H9 (cell line): Measurements from ENCODE around the gene FFAR3. TPM values are rescaled to one million over a fixed set of nuclear protein-coding genes. Genes with fewer than 3 reads are reported as not detected.
A peak's percentile ranks its signal among the peaks of the same experiment; 100 is the strongest.

ENCODE experiments used
- DNase-seq: peaks from one replicate; pipeline ENCODE4 v3.0.0-alpha.2; 2017
- H2AFZ ChIP-seq: one replicate; pipeline ENCODE4 v1.6.1; 2013; ENCODE audit warnings: mild to moderate bottlenecking, low read length, control low read depth, moderate library complexity
- H2AK5ac ChIP-seq: 2 replicates; pipeline ENCODE4 v1.6.1; 2013; ENCODE audit warnings: low read length, control low read depth, mixed read lengths; ENCODE audit not compliant: insufficient read length
- H2BK120ac ChIP-seq: one replicate; pipeline ENCODE4 v1.6.1; 2013; ENCODE audit warnings: low read depth, mild to moderate bottlenecking, low read length, control low read depth, inconsistent platforms; ENCODE audit not compliant: poor library complexity, severe bottlenecking
- H2BK12ac ChIP-seq: 2 replicates; pipeline ENCODE4 v1.6.1; 2013; ENCODE audit warnings: low read length, control low read depth, mixed read lengths, low read depth; ENCODE audit not compliant: insufficient read length
- H2BK15ac ChIP-seq: 2 replicates; pipeline ENCODE4 v1.6.1; 2013; ENCODE audit warnings: low read depth, low read length, control low read depth
- H2BK20ac ChIP-seq: one replicate; pipeline ENCODE4 v1.6.1; 2013; ENCODE audit warnings: low read depth, mild to moderate bottlenecking, low read length, control low read depth, inconsistent platforms; ENCODE audit not compliant: poor library complexity, severe bottlenecking
- H2BK5ac ChIP-seq: 2 replicates; pipeline ENCODE4 v1.6.1; 2013; ENCODE audit warnings: low read length, control low read depth, mixed read lengths; ENCODE audit not compliant: insufficient read length
- H3K14ac ChIP-seq: 2 replicates; pipeline ENCODE4 v1.6.1; 2013; ENCODE audit warnings: low read length, control low read depth; ENCODE audit not compliant: insufficient read depth
- H3K18ac ChIP-seq: 2 replicates; pipeline ENCODE4 v1.6.1; 2013; ENCODE audit warnings: low read depth, mild to moderate bottlenecking, mixed read lengths, low read length, control low read depth; ENCODE audit not compliant: insufficient read length
- H3K23ac ChIP-seq: 2 replicates; pipeline ENCODE4 v1.6.1; 2013; ENCODE audit warnings: low read length, control low read depth, mixed read lengths, low read depth; ENCODE audit not compliant: insufficient read length
- H3K23me2 ChIP-seq: 2 replicates; pipeline ENCODE4 v1.6.1; 2013; ENCODE audit warnings: low read depth, mild to moderate bottlenecking, mixed read lengths, low read length, control low read depth; ENCODE audit not compliant: insufficient read length, poor library complexity, severe bottlenecking
- H3K27ac ChIP-seq: 2 replicates; pipeline ENCODE4 v1.5.1; 2013; ENCODE audit warnings: low read length, control low read depth, mixed read lengths, low read depth; ENCODE audit not compliant: insufficient read length
- H3K27me3 ChIP-seq: 2 replicates; pipeline ENCODE4 v1.6.1; 2013; ENCODE audit warnings: low read length, control low read depth, inconsistent platforms; ENCODE audit not compliant: insufficient read depth
- H3K4ac ChIP-seq: 2 replicates; pipeline ENCODE4 v1.6.1; 2013; ENCODE audit warnings: low read depth, mild to moderate bottlenecking, control low read depth, inconsistent platforms, low read length, moderate library complexity
- H3K4me1 ChIP-seq: 2 replicates; pipeline ENCODE4 v1.6.1; 2013; ENCODE audit warnings: low read length, control low read depth, inconsistent platforms; ENCODE audit not compliant: insufficient read depth
- H3K4me2 ChIP-seq: 2 replicates; pipeline ENCODE4 v1.6.1; 2013; ENCODE audit warnings: low read length, control low read depth, mixed read lengths; ENCODE audit not compliant: insufficient read length, insufficient read depth
- H3K56ac ChIP-seq: 2 replicates; pipeline ENCODE4 v1.6.1; 2013; ENCODE audit warnings: low read depth, mild to moderate bottlenecking, mixed read lengths, low read length, control low read depth; ENCODE audit not compliant: insufficient read length
- H3K79me1 ChIP-seq: 2 replicates; pipeline ENCODE4 v1.6.1; 2013; ENCODE audit warnings: low read depth, mild to moderate bottlenecking, moderate library complexity, low read length, control low read depth, inconsistent platforms; ENCODE audit not compliant: insufficient read depth, poor library complexity, severe bottlenecking
- H3K79me2 ChIP-seq: 2 replicates; pipeline ENCODE4 v1.6.1; 2013; ENCODE audit warnings: low read length, control low read depth, inconsistent platforms; ENCODE audit not compliant: insufficient read depth
- H3K9ac ChIP-seq: 2 replicates; pipeline ENCODE4 v1.6.1; 2013; ENCODE audit warnings: low read length, control low read depth, mixed read lengths; ENCODE audit not compliant: insufficient read length; ENCODE audit errors: extremely low read depth
- H3K9me3 ChIP-seq: one replicate; pipeline ENCODE4 v1.6.1; 2013; ENCODE audit warnings: low read depth, low read length, inconsistent platforms; ENCODE audit not compliant: control insufficient read depth
- H3T11ph ChIP-seq: one replicate; pipeline ENCODE4 v1.6.1; 2013; ENCODE audit warnings: mild to moderate bottlenecking, low read length, control low read depth, inconsistent platforms
- H4K20me1 ChIP-seq: one replicate; pipeline ENCODE4 v1.6.1; 2013; ENCODE audit not compliant: control insufficient read depth, insufficient read length, insufficient read depth
- H4K5ac ChIP-seq: 2 replicates; pipeline ENCODE4 v1.6.1; 2013; ENCODE audit warnings: low read depth, mild to moderate bottlenecking, mixed read lengths, low read length, control low read depth; ENCODE audit not compliant: insufficient read length
- H4K8ac ChIP-seq: replicated peaks from 2 replicates; pipeline ENCODE4 v1.6.1; 2013; ENCODE audit warnings: low read length, control low read depth, mixed read lengths, low read depth; ENCODE audit not compliant: insufficient read length
- H4K91ac ChIP-seq: 2 replicates; pipeline ENCODE4 v1.6.1; 2013; ENCODE audit warnings: low read depth, mild to moderate bottlenecking, moderate library complexity, mixed read lengths, low read length, control low read depth; ENCODE audit not compliant: insufficient read length
- H3K27ac Mint-ChIP-seq, 3 experiments: 2 replicates in 2 of 3; 3 replicates in 1 of 3; pipeline ENCODE4 v1.8.0; 2020 to 2021; ENCODE audit warnings: mixed read lengths in 3 of 3, mild to moderate bottlenecking in 1 of 3, moderate library complexity in 1 of 3
- H3K27me3 Mint-ChIP-seq: 2 replicates; pipeline ENCODE4 v1.8.0; 2021; ENCODE audit warnings: low read depth, mild to moderate bottlenecking, moderate library complexity, mixed read lengths
- H3K36me3 Mint-ChIP-seq, 3 experiments: 2 replicates in 2 of 3; 3 replicates in 1 of 3; pipeline ENCODE4 v1.8.0; 2020 to 2021; ENCODE audit warnings: low read depth in 3 of 3, mixed read lengths in 3 of 3; ENCODE audit not compliant: insufficient read depth in 1 of 3
- H3K4me1 Mint-ChIP-seq, 2 experiments: 2 replicates each; pipeline ENCODE4 v1.8.0; 2020; ENCODE audit warnings: mixed read lengths in 2 of 2
- H3K4me3 Mint-ChIP-seq, 2 experiments: 2 replicates in 1 of 2; 3 replicates in 1 of 2; pipeline ENCODE4 v1.8.0; 2020 to 2021; ENCODE audit warnings: mild to moderate bottlenecking in 2 of 2, mixed read lengths in 2 of 2, moderate library complexity in 1 of 2
- H3K9me3 Mint-ChIP-seq, 2 experiments: 2 replicates in 1 of 2; 3 replicates in 1 of 2; pipeline ENCODE4 v1.8.0; 2020; ENCODE audit warnings: mild to moderate bottlenecking in 2 of 2, mixed read lengths in 2 of 2, moderate library complexity in 1 of 2
- WGBS: extraction: QIAGEN DNeasy Blood & Tissue Kit; methylation state at CpG from one replicate; pipeline ENCODE4 v1.1.7; 2013; ENCODE audit warnings: missing lambda C conversion rate, low lambda C conversion rate, mixed read lengths; ENCODE audit not compliant: insufficient read length; ENCODE audit errors: extremely low coverage; 5-methylcytosine and 5-hydroxymethylcytosine counted together
- total RNA-seq: library from RNA; stranded (reverse); gene quantifications from 2 replicates; pipeline ENCODE4 v1.2.1, GENCODE V29; 2021
- TF ChIP-seq, protein P1 (sequence below): fragments of 200-600 bp; sonication (generic); conservative IDR thresholded peaks from 3 replicates; pipeline ENCODE4 v1.8.0; 2021; ENCODE audit warnings: antibody characterized with exemption, mild to moderate bottlenecking

Gene FFAR3
- total RNA-seq, 1 experiment from 2014 or later = not detected

DNA sequence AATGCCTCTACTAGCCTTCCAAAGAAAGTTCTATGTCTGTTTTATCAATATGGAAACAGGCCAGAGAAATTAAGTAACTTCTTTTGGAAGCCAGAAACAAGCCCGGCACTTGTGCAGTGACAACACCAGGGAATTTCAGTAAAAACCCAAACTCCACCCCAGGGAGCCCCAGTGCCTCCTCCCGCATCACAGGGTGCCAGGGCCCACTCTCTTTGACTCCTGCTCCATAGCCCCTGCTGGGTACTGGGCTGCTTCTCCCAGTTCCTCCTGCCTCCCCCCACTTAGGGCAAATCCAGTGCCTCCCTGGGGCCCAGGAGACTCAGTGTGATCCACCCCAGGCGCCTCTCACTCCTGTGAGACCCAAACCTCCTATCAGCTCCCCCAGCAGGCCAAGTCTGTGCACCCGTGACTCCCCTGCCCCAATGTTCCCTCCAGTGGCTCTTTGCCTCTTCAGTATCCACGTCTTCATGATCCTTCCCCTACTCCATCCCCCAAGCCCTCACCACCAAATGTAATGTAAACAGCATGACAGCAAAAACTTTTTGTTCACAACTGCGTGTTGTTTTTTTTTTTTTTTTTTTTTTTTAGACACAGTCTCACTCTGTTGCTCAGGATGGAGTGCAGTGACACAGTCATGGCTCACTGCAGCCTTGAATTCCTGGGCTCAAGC lies 2.3 kb upstream of the FFAR3 start:
- Histone ChIP-seq H2BK120ac (no peak overlapping the region), H2BK20ac (no peak overlapping the region), H4K20me1 (peaks cover 4% of the 10 kb centered on the region), H4K8ac (no peak overlapping the region), H3K9me3 (no peaks in the 10 kb centered on the region), H2BK15ac (no peak overlapping the region), H3T11ph (no peak overlapping the region), H3K18ac (no peak overlapping the region), H4K5ac (no peak overlapping the region), H3K27me3 (no peaks in the 10 kb centered on the region), H3K79me2 (no peaks in the 10 kb centered on the region), H3K23ac (no peak overlapping the region), H3K9ac (no peak overlapping the region), H3K79me1 (no peaks in the 10 kb centered on the region), H3K23me2 (peaks cover 4% of the 10 kb centered on the region), H3K56ac (no peak overlapping the region), H3K4me2 (no peak overlapping the region), H3K4me1 (no peaks in the 10 kb centered on the region; the same call in 1 of the 2 replicates), H4K91ac (no peak overlapping the region), H2AK5ac (no peak overlapping the region), H3K27ac (no peak overlapping the region), H2BK12ac (no peak overlapping the region), H3K14ac (no peak overlapping the region), H3K4ac (no peak overlapping the region), H2BK5ac (no peak overlapping the region), H2AFZ (no peak overlapping the region)
- TF ChIP-seq, protein P1, sequence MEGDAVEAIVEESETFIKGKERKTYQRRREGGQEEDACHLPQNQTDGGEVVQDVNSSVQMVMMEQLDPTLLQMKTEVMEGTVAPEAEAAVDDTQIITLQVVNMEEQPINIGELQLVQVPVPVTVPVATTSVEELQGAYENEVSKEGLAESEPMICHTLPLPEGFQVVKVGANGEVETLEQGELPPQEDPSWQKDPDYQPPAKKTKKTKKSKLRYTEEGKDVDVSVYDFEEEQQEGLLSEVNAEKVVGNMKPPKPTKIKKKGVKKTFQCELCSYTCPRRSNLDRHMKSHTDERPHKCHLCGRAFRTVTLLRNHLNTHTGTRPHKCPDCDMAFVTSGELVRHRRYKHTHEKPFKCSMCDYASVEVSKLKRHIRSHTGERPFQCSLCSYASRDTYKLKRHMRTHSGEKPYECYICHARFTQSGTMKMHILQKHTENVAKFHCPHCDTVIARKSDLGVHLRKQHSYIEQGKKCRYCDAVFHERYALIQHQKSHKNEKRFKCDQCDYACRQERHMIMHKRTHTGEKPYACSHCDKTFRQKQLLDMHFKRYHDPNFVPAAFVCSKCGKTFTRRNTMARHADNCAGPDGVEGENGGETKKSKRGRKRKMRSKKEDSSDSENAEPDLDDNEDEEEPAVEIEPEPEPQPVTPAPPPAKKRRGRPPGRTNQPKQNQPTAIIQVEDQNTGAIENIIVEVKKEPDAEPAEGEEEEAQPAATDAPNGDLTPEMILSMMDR = no peak
- peaks cover 4% of the 10 kb centered on the region for H3K27me3 Mint-ChIP-seq
- peak overlapping the region in 1 of 3 experiments; percentile 76; a peak in 2 of 7 replicates for H3K27ac Mint-ChIP-seq
- no peak overlapping the region for H3K4me3 Mint-ChIP-seq
- H3K36me3 Mint-ChIP-seq = no peaks in the 10 kb centered on the region; a peak in 1 of 7 replicates
- DNase-seq = no peak
- peaks cover 6 to 7% of the 10 kb centered on the region in 2 experiments for H3K4me1 Mint-ChIP-seq
- no CpG with 5 or more reads among the region's 6 CpGs for WGBS
- no peaks in the 10 kb centered on the region for H3K9me3 Mint-ChIP-seq
